NCI-H774 (cell line): ENCODE results near the gene PHLDA1.

ENCODE experiments used
- DNase-seq: peaks from one replicate; lab custom pipeline; 2025; lab: John Stamatoyannopoulos, UW

Gene PHLDA1

DNA sequence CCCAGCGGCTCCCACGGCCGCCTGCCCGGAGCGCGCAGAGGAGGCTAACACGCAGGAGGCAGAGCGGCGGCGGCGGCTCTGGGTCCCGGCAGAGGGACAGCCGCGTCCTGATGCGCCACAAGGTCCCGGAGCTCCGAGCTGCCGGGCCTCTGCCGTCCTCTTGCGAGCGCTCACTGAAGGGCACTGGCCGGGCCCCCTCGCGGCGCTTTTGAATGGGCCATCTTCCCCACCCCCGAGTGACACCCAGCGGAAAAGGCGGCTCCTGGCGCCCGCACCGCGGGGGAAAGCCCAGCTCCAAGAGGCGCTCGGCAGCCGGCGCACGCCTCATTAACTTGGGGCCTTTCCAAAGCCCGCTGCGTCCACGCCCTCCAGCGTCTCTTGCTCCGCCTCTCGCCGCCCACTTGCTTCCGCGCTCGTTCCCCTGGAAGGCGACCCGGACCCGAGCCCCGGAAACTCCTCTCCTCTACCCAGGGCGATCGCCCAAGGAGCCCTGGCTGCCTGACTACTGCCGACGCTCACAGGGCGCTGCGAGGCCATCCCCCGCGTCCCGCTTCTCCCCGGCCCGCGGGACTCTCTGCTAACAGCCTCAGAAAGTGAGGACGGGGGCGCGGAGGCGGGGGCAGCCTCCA lies at the start of gene PHLDA1:
PHLDA1 (minus strand) TSS at position 363 of the 629 bp plus-strand sequence.
- DNase-seq: peak; percentile 88

GRCh38 chr12:76080729-76081415 lies 49.3 kb upstream of the PHLDA1 start:
- DNase-seq: no peak

DNA sequence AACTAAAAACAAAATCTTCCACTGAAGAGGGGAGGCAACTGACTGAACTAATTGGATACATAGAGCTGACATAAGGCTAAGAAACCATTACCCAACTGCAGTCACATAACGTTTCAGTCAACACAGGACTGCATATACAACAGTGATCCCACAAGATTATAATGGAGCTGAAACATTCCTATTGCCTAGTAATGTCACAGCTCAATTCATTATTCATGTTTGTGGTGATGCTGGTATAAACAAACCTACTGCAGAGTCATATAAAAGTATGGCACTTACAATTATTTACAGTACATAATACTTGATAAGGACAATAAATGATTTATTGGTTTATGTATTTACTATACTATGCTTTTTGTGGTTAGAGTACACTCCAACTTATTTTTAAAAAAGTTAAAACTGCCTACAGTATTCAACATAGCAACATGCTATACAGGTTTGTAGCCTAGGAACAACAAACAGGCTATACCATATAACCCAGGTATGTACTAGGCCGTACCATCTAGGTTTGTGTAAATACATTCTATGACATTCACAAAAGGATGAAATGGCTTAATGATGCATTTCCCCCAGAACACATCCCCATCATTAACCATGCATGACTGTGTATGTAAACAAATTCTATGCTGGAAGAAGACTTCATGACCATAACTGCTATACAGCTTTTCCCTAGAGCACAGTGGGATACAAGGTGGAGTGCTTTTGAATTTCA lies 48.6 kb upstream of the PHLDA1 start:
- peak; percentile 9 for DNase-seq

DNA sequence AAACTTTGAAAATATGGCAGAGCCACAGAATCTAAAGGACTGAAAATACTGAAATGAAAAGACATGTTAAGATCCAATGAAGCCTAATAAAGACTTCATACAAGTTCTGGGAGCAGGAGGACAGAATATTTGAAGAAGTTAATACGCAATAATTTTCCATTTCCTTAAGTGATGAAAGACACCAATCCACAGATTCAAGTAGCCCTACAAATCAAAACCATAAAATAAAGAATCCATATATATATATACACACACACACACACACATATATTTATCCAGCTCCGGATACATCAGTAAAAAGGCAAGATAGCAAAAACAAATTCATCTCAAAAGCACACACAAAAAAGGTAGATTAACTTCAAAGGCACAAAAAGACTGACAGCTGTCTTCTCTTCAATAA lies 47.2 kb upstream of the PHLDA1 start:
- DNase-seq: no peak

GRCh38 chr12:76075448-76075847 lies 43.9 kb upstream of the PHLDA1 start:
- DNase-seq: no peak

- DNase-seq: no peak
These were observed 43.2 kb upstream of the PHLDA1 start for GRCh38 chr12:76074701-76075336.

GRCh38 chr12:76073561-76073960 lies 42.0 kb upstream of the PHLDA1 start:
- no peak for DNase-seq

DNA sequence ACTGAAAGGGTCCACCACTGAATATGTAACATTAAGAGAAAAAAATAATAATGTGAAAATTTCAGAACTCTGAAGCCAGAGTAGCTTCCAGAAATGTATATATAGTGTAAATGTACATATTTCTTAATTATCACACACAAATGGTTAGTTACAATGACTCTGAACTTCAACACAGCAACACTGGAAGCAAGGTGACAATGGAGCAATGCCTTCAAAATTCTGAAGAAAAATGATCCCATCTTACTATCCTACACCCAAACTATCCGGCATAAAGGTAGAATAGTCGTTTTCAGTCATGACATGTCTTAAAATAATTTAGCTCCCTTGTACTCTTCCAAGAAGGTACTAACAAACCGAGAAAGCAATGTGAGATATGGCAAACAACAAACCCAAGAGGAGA lies 41.0 kb upstream of the PHLDA1 start:
- no peak for DNase-seq

GRCh38 chr12:76069339-76069738 lies 37.8 kb upstream of the PHLDA1 start:
- DNase-seq: no peak

DNA sequence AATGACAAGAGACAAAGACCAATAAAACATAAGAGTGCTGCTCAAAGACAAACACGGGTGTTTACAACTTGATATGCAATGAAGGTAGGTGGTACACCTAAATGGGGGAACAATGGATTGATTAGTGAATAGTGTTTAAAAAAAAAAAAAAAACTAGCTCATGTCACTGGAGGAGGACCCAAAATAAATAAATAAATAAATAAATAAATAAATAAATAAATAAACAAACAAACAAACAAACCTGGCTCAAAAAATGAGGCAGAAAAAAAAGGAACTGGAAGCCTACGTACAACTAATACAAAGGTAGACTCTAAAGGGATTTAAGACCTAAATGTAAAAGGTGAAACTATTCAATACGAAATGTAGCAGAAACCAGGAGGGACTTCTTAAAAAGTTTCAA lies 34.3 kb upstream of the PHLDA1 start:
- DNase-seq: no peak

- no peak for DNase-seq
These were observed 33.3 kb upstream of the PHLDA1 start for GRCh38 chr12:76064904-76065303.

DNA sequence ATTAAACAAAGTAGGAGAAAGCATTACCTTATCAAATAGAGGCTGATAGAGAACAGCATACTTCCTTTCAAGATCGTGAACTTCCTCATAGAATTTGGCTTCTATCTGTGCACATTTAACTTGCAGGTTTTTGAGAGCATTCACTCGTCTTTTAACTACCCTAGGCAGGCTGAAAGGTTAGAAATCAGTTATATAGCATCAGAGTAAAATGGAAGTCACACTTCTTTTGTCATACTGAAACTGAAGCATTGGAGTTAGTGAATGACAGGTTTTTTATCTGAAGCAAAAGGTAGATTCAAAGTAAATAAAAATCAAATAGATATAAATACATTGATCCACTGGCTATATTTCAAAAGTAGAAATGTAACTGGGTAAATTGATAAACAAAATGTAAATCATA lies 28.5 kb upstream of the PHLDA1 start:
- DNase-seq: no peak

GRCh38 chr12:76057326-76057725 lies 25.8 kb upstream of the PHLDA1 start:
- no peak for DNase-seq

DNA sequence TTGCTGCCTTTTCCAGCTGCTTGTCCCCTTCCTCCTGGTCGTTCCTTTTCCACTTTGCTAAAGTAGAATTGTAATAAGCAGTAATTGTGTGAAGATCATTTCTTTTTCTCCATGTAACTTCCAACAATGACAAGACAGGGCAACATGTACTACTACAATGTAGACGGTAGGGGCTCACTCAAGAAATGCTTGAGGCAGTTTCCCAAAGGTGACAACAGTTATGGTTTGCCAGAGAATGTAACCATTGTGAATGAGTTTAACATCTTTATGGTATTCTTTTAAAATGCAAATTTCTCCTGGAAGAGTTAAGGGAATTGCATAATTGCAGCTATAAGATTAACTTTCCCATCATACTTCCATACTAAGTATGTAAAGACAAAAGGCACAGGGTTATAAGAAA lies 23.8 kb upstream of the PHLDA1 start:
- DNase-seq: no peak

DNA sequence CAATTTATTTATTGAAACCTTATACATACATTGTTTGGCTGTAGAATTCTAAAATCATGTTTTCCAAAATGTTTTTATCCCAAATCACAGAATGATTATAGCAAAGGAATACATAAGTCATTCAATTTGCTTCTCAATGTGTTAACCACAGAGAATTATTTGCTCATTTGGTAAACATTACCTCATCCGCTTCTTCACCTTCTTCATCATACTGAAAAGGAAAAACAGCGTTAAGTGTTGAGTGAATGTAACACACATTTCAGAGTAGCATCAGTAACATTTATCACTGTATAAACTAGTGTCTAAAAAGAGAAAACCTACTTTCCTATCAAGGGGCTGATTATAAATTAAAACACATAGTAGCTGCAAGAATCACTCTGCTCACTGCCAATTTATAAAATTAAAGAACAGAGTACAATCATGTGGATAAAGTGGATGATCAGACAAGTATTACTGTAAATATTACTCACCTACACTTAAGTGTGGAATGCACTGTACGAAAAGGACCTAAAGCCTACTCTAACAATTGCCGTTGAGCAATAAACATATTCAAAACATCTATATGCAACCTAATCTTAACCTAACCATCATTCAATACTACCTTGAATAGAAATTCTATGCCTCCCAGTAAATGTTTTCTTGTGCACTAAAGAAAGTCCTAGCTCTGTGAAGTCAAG lies 18.1 kb upstream of the PHLDA1 start:
- DNase-seq: no peak

GRCh38 chr12:76047742-76048141 lies 16.2 kb upstream of the PHLDA1 start:
- no peak for DNase-seq

DNA sequence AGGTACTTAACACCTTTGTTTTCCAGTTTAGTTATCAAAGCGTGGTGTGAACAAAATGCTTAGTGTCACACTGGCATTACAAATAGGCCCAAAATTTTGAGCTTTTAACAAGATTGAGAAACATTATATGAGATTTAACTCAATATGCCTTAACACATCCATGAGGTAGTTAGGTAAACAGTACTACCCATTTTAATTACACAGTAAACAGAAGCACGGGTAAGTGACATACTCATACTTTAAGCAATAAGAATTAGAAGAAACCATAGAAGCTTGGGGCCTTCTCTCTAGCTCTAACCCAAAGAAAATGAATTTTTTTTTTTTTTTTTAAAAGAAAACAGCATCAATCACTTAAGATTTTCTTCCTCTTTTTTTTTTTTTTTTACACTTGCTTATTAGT lies 15.5 kb upstream of the PHLDA1 start:
- DNase-seq: no peak

GRCh38 chr12:76043377-76043776 lies 11.8 kb upstream of the PHLDA1 start:
- no peak for DNase-seq

GRCh38 chr12:76042147-76042546 lies 10.6 kb upstream of the PHLDA1 start:
- no peak for DNase-seq

- no peak for DNase-seq
These were observed 9.8 kb upstream of the PHLDA1 start for GRCh38 chr12:76041406-76041805.

- no peak for DNase-seq
These were observed 8.9 kb upstream of the PHLDA1 start for GRCh38 chr12:76040461-76040860.

DNA sequence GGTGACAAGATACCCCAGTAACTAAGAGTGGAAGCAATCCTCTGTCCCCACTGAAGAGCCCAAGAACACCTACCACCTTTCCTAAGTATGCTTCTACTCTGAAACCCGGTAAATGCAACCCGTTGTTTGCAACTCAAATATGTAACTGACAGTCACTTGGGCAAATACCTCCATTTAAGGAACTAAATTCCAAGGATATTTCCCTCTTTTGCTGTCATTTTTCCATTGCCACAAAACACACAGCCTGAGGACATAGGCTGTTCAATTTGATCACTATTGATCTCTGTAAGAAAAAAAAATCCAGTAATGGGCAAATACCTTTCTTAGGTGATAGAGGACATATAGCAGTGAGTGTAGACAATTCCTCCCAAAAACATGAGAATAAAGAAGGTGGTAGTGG lies 6.6 kb upstream of the PHLDA1 start:
- no peak for DNase-seq
